ENCODE data around the gene PLK2.

Gene PLK2

GRCh38 chr5:58486290-58486689 lies 26.4 kb upstream of the PLK2 start (continued):
- no peak for TF ChIP-seq CREB5 (CRISPR knock-in tag; IDR thresholded peaks at IDR 0.05; ENCODE audit: low read depth)

GRCh38 chr5:58484505-58484904 lies 24.6 kb upstream of the PLK2 start:
- no peak for ATAC-seq
- TF ChIP-seq CSDC2 (CRISPR knock-in tag; IDR thresholded peaks at IDR 0.05) (no peak), TSHZ2 (CRISPR knock-in tag; IDR thresholded peaks at IDR 0.05) (no peak)

- ATAC-seq, result no peak
- TF ChIP-seq PPARA (CRISPR knock-in tag; IDR thresholded peaks at IDR 0.05; ENCODE audit: borderline replicate concordance) (no peak), ZC3H10 (CRISPR knock-in tag; IDR thresholded peaks at IDR 0.05) (no peak), ISL1 (CRISPR knock-in tag; IDR thresholded peaks at IDR 0.05) (no peak), PATZ1 (CRISPR knock-in tag; IDR thresholded peaks at IDR 0.05; ENCODE audit: borderline replicate concordance) (no peak), ESRRG (CRISPR knock-in tag; IDR thresholded peaks at IDR 0.05) (no peak), ZFP3 (CRISPR knock-in tag; IDR thresholded peaks at IDR 0.05) (no peak), SNAI2 (CRISPR knock-in tag; IDR thresholded peaks at IDR 0.05) (no peak)
Measured at GRCh38 chr5:58482536-58482935, 22.6 kb upstream of the PLK2 start.

GRCh38 chr5:58481828-58482227 lies 21.9 kb upstream of the PLK2 start:
- ATAC-seq, result no peak
- no peak for TF ChIP-seq ISL1 (CRISPR knock-in tag; IDR thresholded peaks at IDR 0.05)
- no peak for TF ChIP-seq ZNF565 (CRISPR knock-in tag; conservative IDR thresholded peaks at IDR 0.05; ENCODE audit: low read depth)
- no peak for TF ChIP-seq CREB5 (CRISPR knock-in tag; IDR thresholded peaks at IDR 0.05; ENCODE audit: low read depth)
- TF ChIP-seq SNAI2 (CRISPR knock-in tag; IDR thresholded peaks at IDR 0.05), result no peak
- TF ChIP-seq TCF4 (CRISPR knock-in tag; IDR thresholded peaks at IDR 0.05; ENCODE audit: borderline replicate concordance), result no peak
- no peak for TF ChIP-seq ARNTL (CRISPR knock-in tag; IDR thresholded peaks at IDR 0.05; ENCODE audit: borderline replicate concordance, low read depth)
- TF ChIP-seq PATZ1 (CRISPR knock-in tag; IDR thresholded peaks at IDR 0.05; ENCODE audit: borderline replicate concordance), result no peak
- TF ChIP-seq CSDC2 (CRISPR knock-in tag; IDR thresholded peaks at IDR 0.05), result no peak
- no peak for TF ChIP-seq TSHZ2 (CRISPR knock-in tag; IDR thresholded peaks at IDR 0.05)
- TF ChIP-seq CSRNP3 (CRISPR knock-in tag; IDR thresholded peaks at IDR 0.05), result no peak
- no peak for TF ChIP-seq ZFP30 (CRISPR knock-in tag; IDR thresholded peaks at IDR 0.05)
- no peak for TF ChIP-seq RARB (CRISPR knock-in tag; IDR thresholded peaks at IDR 0.05)
- TF ChIP-seq BACH2 (CRISPR knock-in tag; IDR thresholded peaks at IDR 0.05; ENCODE audit: borderline replicate concordance), result no peak
- TF ChIP-seq TOX (CRISPR knock-in tag; IDR thresholded peaks at IDR 0.05; ENCODE audit: borderline replicate concordance), result no peak
- TF ChIP-seq ESRRG (CRISPR knock-in tag; IDR thresholded peaks at IDR 0.05), result no peak
- TF ChIP-seq PPARA (CRISPR knock-in tag; IDR thresholded peaks at IDR 0.05; ENCODE audit: borderline replicate concordance), result no peak
- no peak for TF ChIP-seq GLIS3 (CRISPR knock-in tag; IDR thresholded peaks at IDR 0.05)
- TF ChIP-seq OSR1 (CRISPR knock-in tag; IDR thresholded peaks at IDR 0.05), result no peak
- no peak for TF ChIP-seq ZFP3 (CRISPR knock-in tag; IDR thresholded peaks at IDR 0.05)
